Fibroblast of mammary gland (primary cell): ENCODE measurements around the gene MAMDC2.

Source experiments
- DNase-seq: peaks from one replicate; pipeline ENCODE4 v3.0.0-alpha.2; 2010; ENCODE audit warnings: low read depth
- H3K4me3 ChIP-seq: 2 replicates; pipeline ENCODE4 v1.5.1; 2011; ENCODE audit warnings: low read depth, mild to moderate bottlenecking, low read length, moderate library complexity; ENCODE audit not compliant: control insufficient read depth
- TF ChIP-seq, protein P1 (sequence below): conservative IDR thresholded peaks from 2 replicates; pipeline ENCODE4 v1.5.1; 2011; ENCODE audit warnings: low read depth, low read length, inconsistent platforms; ENCODE audit not compliant: control insufficient read depth, insufficient read depth

The MAMDC2 gene

DNA sequence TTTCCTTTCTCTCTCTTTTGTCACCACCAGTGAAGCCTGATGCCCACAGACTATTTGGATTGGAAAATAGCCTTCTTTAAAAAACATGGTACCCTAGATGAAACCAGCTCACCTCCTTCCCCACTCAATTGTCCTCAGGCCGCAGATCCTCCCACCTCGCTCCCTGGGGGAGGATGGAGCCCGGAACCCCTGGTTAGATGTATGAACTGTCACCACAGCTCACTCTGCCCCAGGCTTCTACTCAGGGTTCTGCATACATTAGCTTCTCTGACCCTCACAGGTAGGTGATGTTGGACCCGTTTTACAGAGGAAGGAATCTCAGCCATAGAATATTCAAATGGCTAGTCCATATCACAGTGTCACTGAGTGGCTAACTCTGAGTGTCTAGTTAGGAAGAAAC, 1.8 kb downstream of the MAMDC2 start:
- TF ChIP-seq, protein P1, sequence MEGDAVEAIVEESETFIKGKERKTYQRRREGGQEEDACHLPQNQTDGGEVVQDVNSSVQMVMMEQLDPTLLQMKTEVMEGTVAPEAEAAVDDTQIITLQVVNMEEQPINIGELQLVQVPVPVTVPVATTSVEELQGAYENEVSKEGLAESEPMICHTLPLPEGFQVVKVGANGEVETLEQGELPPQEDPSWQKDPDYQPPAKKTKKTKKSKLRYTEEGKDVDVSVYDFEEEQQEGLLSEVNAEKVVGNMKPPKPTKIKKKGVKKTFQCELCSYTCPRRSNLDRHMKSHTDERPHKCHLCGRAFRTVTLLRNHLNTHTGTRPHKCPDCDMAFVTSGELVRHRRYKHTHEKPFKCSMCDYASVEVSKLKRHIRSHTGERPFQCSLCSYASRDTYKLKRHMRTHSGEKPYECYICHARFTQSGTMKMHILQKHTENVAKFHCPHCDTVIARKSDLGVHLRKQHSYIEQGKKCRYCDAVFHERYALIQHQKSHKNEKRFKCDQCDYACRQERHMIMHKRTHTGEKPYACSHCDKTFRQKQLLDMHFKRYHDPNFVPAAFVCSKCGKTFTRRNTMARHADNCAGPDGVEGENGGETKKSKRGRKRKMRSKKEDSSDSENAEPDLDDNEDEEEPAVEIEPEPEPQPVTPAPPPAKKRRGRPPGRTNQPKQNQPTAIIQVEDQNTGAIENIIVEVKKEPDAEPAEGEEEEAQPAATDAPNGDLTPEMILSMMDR = no peak
- no peak for DNase-seq
- no peak overlapping the region for H3K4me3 ChIP-seq

DNA sequence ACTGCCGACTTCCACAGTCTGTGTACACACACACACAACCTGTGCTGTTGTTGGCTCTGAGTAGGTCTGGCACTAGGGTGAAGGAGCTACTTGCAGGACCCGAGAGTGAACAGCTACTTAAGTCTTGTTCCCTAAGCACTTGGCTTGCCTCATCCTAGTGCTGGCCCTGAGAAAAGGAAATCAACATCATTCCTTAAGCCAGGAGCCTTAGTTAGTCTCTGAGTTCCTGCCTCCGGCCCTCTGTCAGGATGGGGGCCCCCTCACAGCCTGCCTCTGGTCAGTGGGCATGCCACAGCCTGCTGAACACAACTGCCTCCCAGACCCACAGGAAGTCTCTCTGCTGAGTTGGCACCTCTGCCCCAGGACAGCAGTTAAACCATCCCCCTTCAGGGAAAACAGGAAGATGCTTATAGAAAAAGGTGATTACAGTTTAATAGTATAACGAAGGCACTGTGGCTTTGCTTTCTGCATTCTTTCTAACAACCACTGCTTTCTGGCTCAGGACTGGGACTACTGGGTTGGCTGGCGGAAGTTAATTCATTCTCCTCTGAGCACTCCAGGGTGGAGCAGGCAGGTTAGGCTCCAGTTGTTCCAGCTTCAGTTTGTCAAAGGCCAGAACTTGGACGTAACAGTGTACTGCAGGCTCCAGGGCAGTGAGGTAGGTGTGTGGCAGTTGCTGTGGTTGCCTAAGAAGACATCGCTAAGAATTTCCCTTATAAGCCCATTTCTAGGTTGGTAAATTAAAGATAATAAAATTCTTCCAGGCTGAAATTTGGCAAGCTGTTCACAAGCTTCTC, 2.8 kb downstream of the MAMDC2 start:
- TF ChIP-seq, protein P1 = no peak
- no peak for DNase-seq
- H3K4me3 ChIP-seq = no peak overlapping the region

DNA sequence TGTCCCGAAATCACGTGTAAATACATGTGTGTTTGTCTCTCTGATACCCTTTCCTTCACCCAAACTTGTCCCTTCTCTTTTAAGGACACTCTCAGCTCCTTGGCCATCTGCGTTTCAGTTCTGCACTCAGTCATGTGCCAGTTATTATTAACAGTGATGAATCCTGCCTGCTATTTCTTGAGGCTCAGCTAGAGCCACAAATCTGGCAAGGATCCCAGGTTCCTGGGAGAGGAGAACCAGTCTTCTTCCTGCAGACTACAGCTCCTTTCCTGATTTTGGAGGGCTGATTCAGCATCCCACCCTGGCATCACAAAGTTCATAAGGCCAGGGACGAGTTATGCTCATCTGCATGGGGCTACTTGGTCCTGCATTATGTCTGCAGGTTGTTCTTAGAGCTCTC, 5.6 kb downstream of the MAMDC2 start:
- peak; percentile 83 for DNase-seq
- no peak overlapping the region for H3K4me3 ChIP-seq
- TF ChIP-seq, protein P1 = no peak

DNA sequence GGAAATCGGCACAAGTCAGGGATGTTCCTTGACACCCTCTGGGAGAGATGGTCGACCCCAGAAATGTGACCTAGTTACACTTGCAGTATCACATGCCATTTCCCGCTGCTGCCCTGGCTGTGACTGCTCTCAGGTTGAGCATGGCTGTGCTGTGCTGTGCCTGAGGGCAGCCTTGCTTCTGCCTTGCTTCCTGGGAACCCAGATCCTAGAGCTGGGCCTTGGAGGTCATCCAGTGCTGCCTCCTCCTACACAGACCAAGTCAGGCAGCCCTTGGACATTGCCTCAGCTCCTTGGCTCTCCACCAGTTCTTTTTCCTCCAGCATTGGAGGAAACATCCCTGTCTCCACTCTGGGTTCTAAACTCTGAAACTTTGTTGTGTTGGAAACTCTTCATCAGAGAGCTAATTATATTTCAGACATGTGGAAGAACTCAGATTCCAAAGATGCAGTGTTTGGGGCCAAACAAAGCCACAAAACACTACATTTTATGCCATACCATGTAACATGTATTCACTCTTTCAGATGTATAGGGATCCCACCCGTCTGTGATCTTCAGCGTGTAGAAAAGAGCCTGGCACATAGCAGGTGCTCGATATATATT, 6.1 kb downstream of the MAMDC2 start:
- TF ChIP-seq, protein P1 = no peak
- H3K4me3 ChIP-seq = no peak overlapping the region
- DNase-seq = peak; percentile 83

DNA sequence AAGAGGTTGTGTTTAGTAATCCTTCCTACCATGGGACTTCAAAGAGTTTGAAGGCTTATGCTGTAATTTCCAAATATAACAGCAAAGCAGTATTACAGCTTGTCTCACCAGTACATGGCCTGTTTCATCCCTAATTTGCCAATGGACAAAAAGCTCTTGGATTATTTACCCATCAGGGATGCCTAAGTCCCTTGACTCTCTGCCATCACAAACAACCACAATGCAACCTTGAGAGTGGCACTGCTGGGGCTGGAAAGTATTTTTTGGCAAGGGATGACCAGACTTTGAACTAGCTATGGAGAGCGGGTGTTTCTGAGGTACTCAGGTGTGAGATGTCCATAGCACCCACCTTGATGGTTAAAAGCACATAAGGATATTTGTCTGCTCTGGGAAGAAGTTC, 9.1 kb downstream of the MAMDC2 start:
- no peak overlapping the region for H3K4me3 ChIP-seq
- TF ChIP-seq, protein P1 = no peak

DNA sequence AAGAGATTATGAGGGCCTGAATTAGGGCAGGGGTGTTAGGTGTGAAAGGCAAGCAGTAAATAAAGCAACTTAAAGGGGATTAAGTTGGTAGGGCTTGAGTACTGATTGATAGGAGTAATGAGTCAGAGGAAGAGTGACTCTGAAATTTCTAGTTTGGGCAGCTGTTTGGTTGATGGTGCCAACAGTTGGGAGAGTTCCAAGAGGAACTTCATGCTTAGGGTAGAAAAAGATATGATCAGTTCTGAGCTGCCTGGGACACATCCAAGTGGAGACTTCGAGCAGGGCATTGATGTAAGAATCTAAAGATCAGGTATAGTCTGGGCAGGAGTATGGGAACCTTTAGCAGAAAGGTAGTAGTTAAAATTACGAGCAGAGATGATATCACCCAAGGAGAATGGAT, 10.2 kb downstream of the MAMDC2 start:
- TF ChIP-seq, protein P1 = no peak
- H3K4me3 ChIP-seq = no peak overlapping the region
- no peak for DNase-seq

More for the DNA sequence above, 9.1 kb downstream of the MAMDC2 start:
- no peak for DNase-seq
